HepG2 (cell line): ENCODE results near the gene CHST14. TPM values are rescaled to one million over a fixed set of nuclear protein-coding genes. Genes with fewer than 3 reads are reported as not detected.

Source experiments
- CEBPB ChIP-seq: IDR thresholded peaks from 2 replicates; pipeline ENCODE4 v1.6.1; 2011; ENCODE audit warnings: low read depth, low read length, improper control_type of control experiment, borderline replicate concordance
- HES4 ChIP-seq: sonication (generic); formaldehyde crosslinking; IDR thresholded peaks from 2 replicates; pipeline ENCODE4 v1.9.0; 2021; ENCODE audit warnings: mild to moderate bottlenecking, missing genetic modification reagents, borderline replicate concordance
- MED8 ChIP-seq: sonication (generic); formaldehyde crosslinking; IDR thresholded peaks from 2 replicates; pipeline ENCODE4 v1.8.1; 2023; ENCODE audit warnings: mild to moderate bottlenecking, missing genetic modification reagents; ENCODE audit not compliant: insufficient replicate concordance
- ONECUT2 ChIP-seq: sonication (generic); formaldehyde crosslinking; IDR thresholded peaks from 2 replicates; pipeline ENCODE4 v1.4.0; 2020; ENCODE audit warnings: missing genetic modification reagents
- PBX2 ChIP-seq: IDR thresholded peaks from 2 replicates; pipeline ENCODE4 v1.6.1; 2016; ENCODE audit warnings: control low read depth
- POLR2AphosphoS5 ChIP-seq: IDR thresholded peaks from 2 replicates; pipeline ENCODE4 v1.6.1; 2012; ENCODE audit warnings: low read depth, low read length
- PRPF4 ChIP-seq: fragments of 200-400 bp; formaldehyde crosslinking; IDR thresholded peaks from 2 replicates; pipeline ENCODE4 v1.6.1; 2016; ENCODE audit warnings: low read length, low read depth; ENCODE audit not compliant: poor library complexity, severe bottlenecking
- SOX6 ChIP-seq, 2 experiments: fragments of 450-650 bp in 1 of 2; sonication (generic) in 1 of 2; formaldehyde crosslinking in 1 of 2; IDR thresholded peaks; 2 replicates each; pipeline versions ENCODE4 v1.4.0 to v1.6.1; 2017 to 2020; ENCODE audit warnings: antibody characterized with exemption in 1 of 2, mild to moderate bottlenecking in 1 of 2, missing genetic modification reagents in 1 of 2
- ZBTB43 ChIP-seq: sonication (generic); formaldehyde crosslinking; conservative IDR thresholded peaks from 2 replicates; pipeline ENCODE4 v1.4.0; 2020; ENCODE audit warnings: missing genetic modification reagents
- ZNF263 ChIP-seq: sonication (generic); formaldehyde crosslinking; IDR thresholded peaks from 2 replicates; pipeline ENCODE4 v1.4.0; 2020; ENCODE audit warnings: missing genetic modification reagents
- ZNF431 ChIP-seq: sonication (generic); formaldehyde crosslinking; IDR thresholded peaks from 2 replicates; pipeline ENCODE4 v1.9.0; 2022; ENCODE audit warnings: missing genetic modification reagents, low read depth, mild to moderate bottlenecking, borderline replicate concordance
- ZNF44 ChIP-seq: sonication (generic); formaldehyde crosslinking; IDR thresholded peaks from 2 replicates; pipeline ENCODE4 v1.5.1; 2020; ENCODE audit warnings: mild to moderate bottlenecking, missing genetic modification reagents
- ZNF512B ChIP-seq: sonication (generic); formaldehyde crosslinking; IDR thresholded peaks from 2 replicates; pipeline ENCODE4 v1.5.1; 2020; ENCODE audit warnings: missing genetic modification reagents, mild to moderate bottlenecking, borderline replicate concordance
- ZNF570 ChIP-seq: sonication (generic); formaldehyde crosslinking; IDR thresholded peaks from 2 replicates; pipeline ENCODE4 v1.4.0; 2020; ENCODE audit warnings: mild to moderate bottlenecking, missing genetic modification reagents, borderline replicate concordance
- ZNF687 ChIP-seq: sonication (generic); formaldehyde crosslinking; IDR thresholded peaks from 2 replicates; pipeline ENCODE4 v1.5.1; 2020; ENCODE audit warnings: mild to moderate bottlenecking, missing genetic modification reagents, moderate library complexity
- ZNF7 ChIP-seq: IDR thresholded peaks from 2 replicates; pipeline ENCODE4 v1.6.1; 2016; ENCODE audit warnings: missing biosample characterization, missing genetic modification reagents
- ZNF703 ChIP-seq: sonication (generic); formaldehyde crosslinking; IDR thresholded peaks from 2 replicates; pipeline ENCODE4 v1.5.1; 2020; ENCODE audit warnings: missing genetic modification reagents, mild to moderate bottlenecking, moderate library complexity, borderline replicate concordance
- ZNF746 ChIP-seq: sonication (generic); formaldehyde crosslinking; IDR thresholded peaks from 2 replicates; pipeline ENCODE4 v1.8.0; 2022; ENCODE audit warnings: mild to moderate bottlenecking, missing genetic modification reagents
- ZNF879 ChIP-seq: sonication (generic); formaldehyde crosslinking; IDR thresholded peaks from 2 replicates; pipeline ENCODE4 v1.8.1; 2023; ENCODE audit warnings: missing genetic modification reagents
- polyA plus RNA-seq, 8 experiments: library from polyadenylated mRNA; depleted of rRNA in 3 of 8; stranded (reverse) in 7 of 8; unstranded in 1 of 8; fragments of >200 nt; fragmentation: Illumina TruSeq in 4 of 8; extraction: Trizol in 4 of 8; gene quantifications; 2 replicates each; pipeline versions ENCODE4 v1.2.1 to v1.2.3, GENCODE V29; 2011 to 2016; ENCODE audit warnings: low read depth in 4 of 8, missing spikeins in 1 of 8, mixed read lengths in 1 of 8; ENCODE audit not compliant: insufficient read depth in 1 of 8
- total RNA-seq, 5 experiments: library from RNA; depleted of rRNA; stranded (reverse); fragments of >200 nt; fragmentation: Illumina TruSeq; extraction: Trizol; gene quantifications; 2 replicates each; pipeline ENCODE4 v1.2.3, GENCODE V29; 2016; ENCODE audit warnings: low read depth in 1 of 5

Gene CHST14
- total and polyA plus RNA-seq, 2 of the 13 experiments (the other 11 are each of a cell fraction or from before 2014, with no cell fraction given): 8.9 to 12.4 TPM

GRCh38 chr15:40441565-40442531, 28.9 kb upstream of the CHST14 start (continued):
- TF ChIP-seq POLR2AphosphoS5 (no peak), CEBPB (no peak), ZNF746 (CRISPR knock-in tag) (no peak), ZNF44 (CRISPR knock-in tag) (no peak), ZNF879 (CRISPR knock-in tag) (no peak), PBX2 (CRISPR knock-in tag) (no peak), ZNF703 (CRISPR knock-in tag) (no peak), HES4 (CRISPR knock-in tag) (no peak), ZBTB43 (CRISPR knock-in tag) (no peak), ZNF263 (peak; percentile 46; the same call in 1 of the 2 replicates), ZNF687 (peak; percentile 77), ZNF7 (CRISPR knock-in tag) (no peak), SOX6 (IDR thresholded peaks at IDR 0.05) (no peak), SOX6 (CRISPR knock-in tag; IDR thresholded peaks at IDR 0.05) (no peak), PRPF4 (no peak), ONECUT2 (CRISPR knock-in tag) (no peak), ZNF512B (no peak), ZNF431 (CRISPR knock-in tag) (no peak), ZNF570 (CRISPR knock-in tag) (no peak), MED8 (CRISPR knock-in tag) (no peak)
